Measurements from ENCODE around the gene CALY.
"Not testable (repeated sequence)": the region's sequence is repeated elsewhere in the genome, so short reads cannot be mapped to it uniquely, and the experiment has no call there.

CALY gene

GRCh38 chr10:133324198-133324792, 12.4 kb downstream of the CALY start:
- H2AFZ ChIP-seq (ENCODE audit: insufficient read depth, low read length, poor library complexity), result no peak overlapping the region
- no peak overlapping the region for H2BK12ac ChIP-seq (ENCODE audit: low read length)
- no peak overlapping the region for H4K8ac ChIP-seq (ENCODE audit: low read depth, low read length)
- no peaks in the 10 kb centered on the region for H3K36me3 ChIP-seq (ENCODE audit: control insufficient read depth in 1 of 2, insufficient read depth in 2 of 2, low read length in 2 of 2)
- H4K12ac ChIP-seq (ENCODE audit: low read depth, low read length), result no peak overlapping the region
- no peak overlapping the region for H2BK5ac ChIP-seq (ENCODE audit: low read depth, low read length, poor library complexity)
- no peak overlapping the region for H3K4me2 ChIP-seq (ENCODE audit: low read length)
- H3K23ac ChIP-seq (ENCODE audit: low read length), result no peak overlapping the region
- H3K9ac ChIP-seq (ENCODE audit: low read length), result no peak overlapping the region
- no peaks in the 10 kb centered on the region for H3K79me2 ChIP-seq (ENCODE audit: control insufficient read depth, insufficient read depth, low read length, poor library complexity)
- DNase-seq, result peak in 1 of 2 donors; percentile 26
- H2BK120ac ChIP-seq (ENCODE audit: insufficient read depth, low read length, poor library complexity), result no peak overlapping the region
- H3K4ac ChIP-seq (ENCODE audit: low read depth, low read length), result no peak overlapping the region
- no peak overlapping the region for H3K27ac ChIP-seq (ENCODE audit: low read depth, low read length)
- H3K14ac ChIP-seq (ENCODE audit: low read length), result no peak overlapping the region
- peaks cover 21% of the 10 kb centered on the region for H3K27me3 ChIP-seq (ENCODE audit: insufficient read depth, low read length)
- H3K9me3 ChIP-seq (ENCODE audit: insufficient read depth, low read depth, low read length), result peaks cover 8% of the 10 kb centered on the region
- no peak overlapping the region for H3K4me3 ChIP-seq (ENCODE audit: low read depth, low read length)
- no peaks in the 10 kb centered on the region for H3K79me1 ChIP-seq (ENCODE audit: low read length)
- H3K18ac ChIP-seq (ENCODE audit: low read length), result no peak overlapping the region
- H2AK5ac ChIP-seq (ENCODE audit: low read length), result no peak overlapping the region
- peaks cover 7 to 16% of the 10 kb centered on the region in 2 experiments for H3K4me1 ChIP-seq (ENCODE audit: control insufficient read depth in 1 of 2, insufficient read depth in 2 of 2, low read length in 2 of 2)
- no CpG with 5 or more reads among the region's 13 CpGs for WGBS (ENCODE audit: extremely low coverage, insufficient coverage, insufficient read length)
- H4K91ac ChIP-seq (ENCODE audit: low read depth, low read length), result no peak overlapping the region

DNA sequence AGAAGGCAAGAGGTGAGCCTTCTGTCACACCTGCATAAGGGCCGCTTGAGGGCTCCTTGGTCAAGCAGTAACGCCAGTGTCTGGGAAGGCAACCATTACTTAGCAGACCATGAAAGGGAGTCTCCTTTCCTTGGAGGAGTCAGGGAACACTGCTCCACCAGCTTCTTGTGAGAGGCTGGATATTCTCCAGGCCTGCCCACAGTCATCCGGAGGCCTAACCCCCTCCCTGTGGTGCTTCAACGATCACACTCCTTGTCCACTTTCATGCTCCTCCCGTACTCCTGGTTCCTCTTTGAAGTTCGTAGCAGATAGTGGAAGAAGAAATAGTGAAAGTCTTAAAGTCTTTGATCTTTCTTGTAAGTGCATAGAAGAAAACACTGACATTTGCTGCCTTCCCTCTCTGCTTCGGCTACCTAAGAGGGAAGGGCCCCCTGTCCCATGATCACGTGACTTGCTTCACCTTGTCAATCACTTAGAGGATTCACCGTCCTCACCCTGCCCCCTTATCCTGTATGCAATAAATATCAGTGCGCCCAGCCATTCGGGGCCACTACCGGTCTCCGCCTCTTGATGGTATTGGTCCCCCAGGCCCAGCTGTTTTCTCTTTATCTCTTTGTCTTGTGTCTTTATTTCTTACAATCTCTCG, 14.5 kb downstream of the CALY start:
- not testable (repeated sequence) for H2BK5ac ChIP-seq (ENCODE audit: low read depth, low read length, poor library complexity); H3K9ac ChIP-seq (ENCODE audit: low read length); H2BK12ac ChIP-seq (ENCODE audit: low read length); H3K79me2 ChIP-seq (ENCODE audit: control insufficient read depth, insufficient read depth, low read length, poor library complexity); H3K79me1 ChIP-seq (ENCODE audit: low read length); H4K12ac ChIP-seq (ENCODE audit: low read depth, low read length); H3K18ac ChIP-seq (ENCODE audit: low read length); H3K4ac ChIP-seq (ENCODE audit: low read depth, low read length); H2AFZ ChIP-seq (ENCODE audit: insufficient read depth, low read length, poor library complexity); H3K14ac ChIP-seq (ENCODE audit: low read length); H3K27ac ChIP-seq (ENCODE audit: low read depth, low read length); H2BK120ac ChIP-seq (ENCODE audit: insufficient read depth, low read length, poor library complexity); H4K91ac ChIP-seq (ENCODE audit: low read depth, low read length); H3K36me3 ChIP-seq (ENCODE audit: control insufficient read depth in 1 of 2, insufficient read depth in 2 of 2, low read length in 2 of 2); H3K4me3 ChIP-seq (ENCODE audit: low read depth, low read length); H3K23ac ChIP-seq (ENCODE audit: low read length); H4K8ac ChIP-seq (ENCODE audit: low read depth, low read length); DNase-seq; H2AK5ac ChIP-seq (ENCODE audit: low read length); H3K4me2 ChIP-seq (ENCODE audit: low read length)
- Histone ChIP-seq H3K27me3 (ENCODE audit: insufficient read depth, low read length) (peaks cover 21% of the 10 kb centered on the region), H3K4me1 (ENCODE audit: control insufficient read depth in 1 of 2, insufficient read depth in 2 of 2, low read length in 2 of 2) (peaks cover 8 to 15% of the 10 kb centered on the region in 2 experiments), H3K9me3 (ENCODE audit: insufficient read depth, low read depth, low read length) (peaks cover 10% of the 10 kb centered on the region)
- no CpG with 5 or more reads among the region's 14 CpGs for WGBS (ENCODE audit: extremely low coverage, insufficient coverage, insufficient read length)

- not testable (repeated sequence) for H2BK120ac ChIP-seq (ENCODE audit: insufficient read depth, low read length, poor library complexity)
- WGBS (ENCODE audit: extremely low coverage, insufficient coverage, insufficient read length), result no CpG with 5 or more reads among the region's 6 CpGs
These were observed 15.8 kb downstream of the CALY start for GRCh38 chr10:133320852-133321422.

DNA sequence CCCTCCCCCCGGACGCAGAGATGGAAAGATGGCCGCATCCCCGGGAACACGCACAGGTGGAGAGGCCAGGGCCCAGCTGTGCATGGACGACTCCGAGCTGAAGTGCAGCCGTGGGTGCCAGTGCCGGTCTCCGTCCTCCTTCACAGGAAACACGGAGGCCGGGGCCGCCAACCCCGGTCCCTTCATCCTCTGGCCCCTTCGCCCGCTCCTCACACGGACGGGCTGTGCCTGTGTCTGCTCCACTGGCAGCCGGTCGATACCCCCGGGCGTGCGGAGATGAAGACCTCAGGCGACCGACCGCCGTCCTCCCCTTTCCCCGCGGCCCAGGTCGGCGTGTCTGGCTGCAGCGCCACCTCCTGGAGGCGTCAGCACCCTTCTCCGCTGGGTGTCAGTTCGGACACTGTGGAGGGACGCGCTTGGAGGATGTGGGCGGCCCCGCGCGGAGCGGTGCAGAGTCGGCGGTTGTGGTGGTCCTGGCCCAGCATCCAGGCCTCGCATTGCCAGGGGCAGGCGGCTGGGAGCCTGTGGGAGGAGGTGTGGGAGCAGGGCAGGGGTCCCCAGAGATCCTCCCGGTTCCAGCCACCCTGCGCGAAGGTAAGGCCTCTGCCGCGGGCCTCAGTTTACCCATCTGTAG, 18.1 kb downstream of the CALY start:
- no CpG with 5 or more reads among the region's 51 CpGs for WGBS (ENCODE audit: extremely low coverage, insufficient coverage, insufficient read length)
- Histone ChIP-seq H4K8ac (ENCODE audit: low read depth, low read length) (no peak overlapping the region), H3K4me2 (ENCODE audit: low read length) (peak overlapping the region; percentile 57), H3K23ac (ENCODE audit: low read length) (no peak overlapping the region), H2BK5ac (ENCODE audit: low read depth, low read length, poor library complexity) (no peak overlapping the region), H3K9ac (ENCODE audit: low read length) (no peak overlapping the region), H2AK5ac (ENCODE audit: low read length) (no peak overlapping the region), H3K27me3 (ENCODE audit: insufficient read depth, low read length) (no peaks in the 10 kb centered on the region), H3K4me3 (ENCODE audit: low read depth, low read length) (no peak overlapping the region), H3K36me3 (ENCODE audit: control insufficient read depth in 1 of 2, insufficient read depth in 2 of 2, low read length in 2 of 2) (no peaks in the 10 kb centered on the region), H2BK120ac (ENCODE audit: insufficient read depth, low read length, poor library complexity) (no peak overlapping the region), H3K4ac (ENCODE audit: low read depth, low read length) (no peak overlapping the region), H3K4me1 (ENCODE audit: control insufficient read depth in 1 of 2, insufficient read depth in 2 of 2, low read length in 2 of 2) (peaks cover 2 to 4% of the 10 kb centered on the region in 2 experiments), H4K12ac (ENCODE audit: low read depth, low read length) (no peak overlapping the region), H3K79me2 (ENCODE audit: control insufficient read depth, insufficient read depth, low read length, poor library complexity) (no peaks in the 10 kb centered on the region), H3K14ac (ENCODE audit: low read length) (no peak overlapping the region), H3K27ac (ENCODE audit: low read depth, low read length) (no peak overlapping the region), H2BK12ac (ENCODE audit: low read length) (no peak overlapping the region), H2AFZ (ENCODE audit: insufficient read depth, low read length, poor library complexity) (peak overlapping the region; percentile 59), H3K79me1 (ENCODE audit: low read length) (no peaks in the 10 kb centered on the region), H4K91ac (ENCODE audit: low read depth, low read length) (no peak overlapping the region), H3K9me3 (ENCODE audit: insufficient read depth, low read depth, low read length) (peaks cover 7% of the 10 kb centered on the region), H3K18ac (ENCODE audit: low read length) (no peak overlapping the region)
- peak; percentile 33 to 61 for DNase-seq

More at GRCh38 chr10:133320852-133321422, 15.8 kb downstream of the CALY start:
- H2BK12ac ChIP-seq (ENCODE audit: low read length); H4K91ac ChIP-seq (ENCODE audit: low read depth, low read length); H3K4ac ChIP-seq (ENCODE audit: low read depth, low read length); H3K4me2 ChIP-seq (ENCODE audit: low read length); H2BK5ac ChIP-seq (ENCODE audit: low read depth, low read length, poor library complexity); DNase-seq; H3K18ac ChIP-seq (ENCODE audit: low read length); H3K9me3 ChIP-seq (ENCODE audit: insufficient read depth, low read depth, low read length); H3K14ac ChIP-seq (ENCODE audit: low read length); H3K9ac ChIP-seq (ENCODE audit: low read length); H3K27ac ChIP-seq (ENCODE audit: low read depth, low read length); H3K36me3 ChIP-seq (ENCODE audit: control insufficient read depth in 1 of 2, insufficient read depth in 2 of 2, low read length in 2 of 2); H3K79me2 ChIP-seq (ENCODE audit: control insufficient read depth, insufficient read depth, low read length, poor library complexity); H4K12ac ChIP-seq (ENCODE audit: low read depth, low read length); H2AK5ac ChIP-seq (ENCODE audit: low read length); H3K4me1 ChIP-seq (ENCODE audit: control insufficient read depth in 1 of 2, insufficient read depth in 2 of 2, low read length in 2 of 2); H4K8ac ChIP-seq (ENCODE audit: low read depth, low read length); H3K23ac ChIP-seq (ENCODE audit: low read length); H3K4me3 ChIP-seq (ENCODE audit: low read depth, low read length); H3K79me1 ChIP-seq (ENCODE audit: low read length); H2AFZ ChIP-seq (ENCODE audit: insufficient read depth, low read length, poor library complexity): not testable (repeated sequence)
- peaks cover 13% of the 10 kb centered on the region for H3K27me3 ChIP-seq (ENCODE audit: insufficient read depth, low read length)
